GM13977 (cell line): Measurements from ENCODE around the gene DMC1.
"Not testable (repeated sequence)": the region's sequence is repeated elsewhere in the genome, so short reads cannot be mapped to it uniquely, and the experiment has no call there.

ENCODE experiments used
- DNase-seq: peaks from one replicate; pipeline ENCODE4 v3.0.0; 2012; ENCODE audit warnings: low spot score
- CTCF ChIP-seq: IDR thresholded peaks from 2 replicates; pipeline ENCODE4 v1.5.1; 2012; ENCODE audit warnings: mild to moderate bottlenecking, control low read depth; ENCODE audit not compliant: insufficient read depth; ENCODE audit errors: extremely low read depth, missing control alignments
- in situ Hi-C: fragments of 300-500 bp; cut with MboI; formaldehyde crosslinking; loops from one replicate; pipeline ENCODE4 v1.12.0; 2022; ENCODE audit warnings: low sequenced_read_pairs, low pct_unique_long_range_greater_than_20kb, mixed read lengths, inconsistent platforms; ENCODE audit not compliant: unreplicated experiment

The DMC1 gene

GRCh38 chr22:38601221-38601764 is 31.3 kb upstream of the DMC1 start:
- no peak for TF ChIP-seq CTCF
- no peak for DNase-seq
- in situ Hi-C loops, result no loop called here

- in situ Hi-C loops, result loop anchor here (10.0 kb wide), 1 partner anchor 545 kb away; the partner anchor contains the start of gene PICK1
- no peak for TF ChIP-seq CTCF
- DNase-seq, result no peak
Observed at GRCh38 chr22:38599466-38599865, 29.5 kb upstream of the DMC1 start.

GRCh38 chr22:38582923-38583322 is 12.9 kb upstream of the DMC1 start:
- in situ Hi-C loops, DNase-seq: not testable (repeated sequence)

GRCh38 chr22:38578505-38578904 is 8.5 kb upstream of the DMC1 start:
- in situ Hi-C loops, result no loop called here
- no peak for DNase-seq
- TF ChIP-seq CTCF, result no peak

GRCh38 chr22:38572065-38572464 is 2.1 kb upstream of the DMC1 start:
- DNase-seq, result peak; percentile 53
- in situ Hi-C loops, result no loop called here
- peak; percentile 60 for TF ChIP-seq CTCF

- peak; percentile 26 for DNase-seq
- peak; percentile 6 for TF ChIP-seq CTCF
- in situ Hi-C loops, result no loop called here
Observed at GRCh38 chr22:38570779-38571364, 889 bp upstream of the DMC1 start.

- peak; percentile 24 for DNase-seq
- TF ChIP-seq CTCF, result no peak
- in situ Hi-C loops, result no loop called here
Observed at GRCh38 chr22:38569181-38569971, 607 bp downstream of the DMC1 start.
